Calu3 (cell line): ENCODE results near the gene RABGAP1L. TPM values are rescaled to one million over a fixed set of nuclear protein-coding genes. Genes with fewer than 3 reads are reported as not detected.

ENCODE experiments used
- BruUV-seq: library from RNA; stranded (reverse); fragments of 400-500 nt; replicated peaks from 2 replicates; lab custom pipeline; 2021; lab: Mats Ljungman, UMichigan
- CTCF ChIA-PET: fragments of 300-600 bp; sonication (Branson Sonifier 250); formaldehyde crosslinking; loops from one replicate; lab custom pipeline; 2022; ENCODE audit warnings: antibody characterized with exemption; lab: Charles Lee
- DNase-seq: peaks from one replicate; pipeline ENCODE4 v3.0.0; 2022
- H3K27ac Mint-ChIP-seq: one replicate; pipeline ENCODE4 v1.8.0; 2022; ENCODE audit warnings: mixed read lengths; ENCODE audit not compliant: unreplicated experiment
- H3K27me3 Mint-ChIP-seq: one replicate; pipeline ENCODE4 v1.8.0; 2022; ENCODE audit warnings: mixed read lengths; ENCODE audit not compliant: unreplicated experiment
- H3K36me3 Mint-ChIP-seq: one replicate; pipeline ENCODE4 v1.8.0; 2022; ENCODE audit warnings: mild to moderate bottlenecking, moderate library complexity, mixed read lengths; ENCODE audit not compliant: insufficient read depth, unreplicated experiment
- H3K4me1 Mint-ChIP-seq: one replicate; pipeline ENCODE4 v1.8.0; 2022; ENCODE audit warnings: mild to moderate bottlenecking, low read depth, mixed read lengths; ENCODE audit not compliant: unreplicated experiment
- H3K4me3 Mint-ChIP-seq: one replicate; pipeline ENCODE4 v1.8.0; 2022; ENCODE audit warnings: mild to moderate bottlenecking, low read depth, moderate library complexity, mixed read lengths; ENCODE audit not compliant: unreplicated experiment
- H3K9me3 Mint-ChIP-seq: one replicate; pipeline ENCODE4 v1.8.0; 2022; ENCODE audit warnings: low read depth, mixed read lengths; ENCODE audit not compliant: unreplicated experiment
- intact Hi-C: fragments of 100-400 bp; cut with micrococcal nuclease; formaldehyde crosslinking; loops from one replicate; pipeline ENCODE4 v1.10.0; 2022; ENCODE audit not compliant: unreplicated experiment
- total RNA-seq: library from RNA; stranded (reverse); gene quantifications from 2 replicates; pipeline ENCODE4 v1.2.3, GENCODE V29; 2022
- TF ChIP-seq, protein P1 (sequence below): fragments of 200-600 bp; IDR thresholded peaks from one replicate; pipeline ENCODE4 v1.8.0; 2022; ENCODE audit warnings: antibody characterized with exemption; ENCODE audit not compliant: unreplicated experiment

The RABGAP1L gene
- total RNA-seq, 1 experiment from 2014 or later: 135 TPM

DNA sequence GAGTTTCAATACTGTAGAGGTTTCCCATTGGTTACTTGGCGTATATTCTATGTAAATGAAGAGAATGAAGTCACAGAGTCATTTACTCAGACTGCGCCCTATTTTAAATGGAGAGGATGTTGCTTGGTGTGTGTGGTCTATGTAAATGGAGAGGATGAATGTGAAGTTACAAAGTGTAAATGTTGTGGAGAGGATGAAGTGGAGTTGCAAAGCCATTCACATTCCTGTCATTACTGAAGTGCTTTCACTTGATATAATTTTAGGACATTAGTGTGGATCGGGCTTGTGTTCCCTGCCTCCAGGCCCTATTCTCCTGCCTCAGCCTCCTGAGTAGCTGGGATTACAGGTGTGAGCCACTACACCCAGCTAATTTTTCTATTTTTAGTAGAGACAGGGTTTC lies 741.0 kb downstream of the RABGAP1L start:
- intact Hi-C loops: no loop called here
- BruUV-seq: no TSS peak
- no peak for DNase-seq
- CTCF ChIA-PET: interaction anchor here (0.8 kb wide), 1 partner anchor 215 kb away, joined by 3 read pairs; no protein-coding TSS in a partner anchor
- no peaks in the 10 kb centered on the region for H3K27me3 Mint-ChIP-seq
- H3K27ac Mint-ChIP-seq: peak overlapping the region; percentile 13
- peaks cover 48% of the 10 kb centered on the region for H3K36me3 Mint-ChIP-seq
- TF ChIP-seq, protein P1, sequence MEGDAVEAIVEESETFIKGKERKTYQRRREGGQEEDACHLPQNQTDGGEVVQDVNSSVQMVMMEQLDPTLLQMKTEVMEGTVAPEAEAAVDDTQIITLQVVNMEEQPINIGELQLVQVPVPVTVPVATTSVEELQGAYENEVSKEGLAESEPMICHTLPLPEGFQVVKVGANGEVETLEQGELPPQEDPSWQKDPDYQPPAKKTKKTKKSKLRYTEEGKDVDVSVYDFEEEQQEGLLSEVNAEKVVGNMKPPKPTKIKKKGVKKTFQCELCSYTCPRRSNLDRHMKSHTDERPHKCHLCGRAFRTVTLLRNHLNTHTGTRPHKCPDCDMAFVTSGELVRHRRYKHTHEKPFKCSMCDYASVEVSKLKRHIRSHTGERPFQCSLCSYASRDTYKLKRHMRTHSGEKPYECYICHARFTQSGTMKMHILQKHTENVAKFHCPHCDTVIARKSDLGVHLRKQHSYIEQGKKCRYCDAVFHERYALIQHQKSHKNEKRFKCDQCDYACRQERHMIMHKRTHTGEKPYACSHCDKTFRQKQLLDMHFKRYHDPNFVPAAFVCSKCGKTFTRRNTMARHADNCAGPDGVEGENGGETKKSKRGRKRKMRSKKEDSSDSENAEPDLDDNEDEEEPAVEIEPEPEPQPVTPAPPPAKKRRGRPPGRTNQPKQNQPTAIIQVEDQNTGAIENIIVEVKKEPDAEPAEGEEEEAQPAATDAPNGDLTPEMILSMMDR: no peak
- H3K4me1 Mint-ChIP-seq: peaks cover 34% of the 10 kb centered on the region
- H3K9me3 Mint-ChIP-seq: peaks cover 8% of the 10 kb centered on the region
- no peak overlapping the region for H3K4me3 Mint-ChIP-seq

DNA sequence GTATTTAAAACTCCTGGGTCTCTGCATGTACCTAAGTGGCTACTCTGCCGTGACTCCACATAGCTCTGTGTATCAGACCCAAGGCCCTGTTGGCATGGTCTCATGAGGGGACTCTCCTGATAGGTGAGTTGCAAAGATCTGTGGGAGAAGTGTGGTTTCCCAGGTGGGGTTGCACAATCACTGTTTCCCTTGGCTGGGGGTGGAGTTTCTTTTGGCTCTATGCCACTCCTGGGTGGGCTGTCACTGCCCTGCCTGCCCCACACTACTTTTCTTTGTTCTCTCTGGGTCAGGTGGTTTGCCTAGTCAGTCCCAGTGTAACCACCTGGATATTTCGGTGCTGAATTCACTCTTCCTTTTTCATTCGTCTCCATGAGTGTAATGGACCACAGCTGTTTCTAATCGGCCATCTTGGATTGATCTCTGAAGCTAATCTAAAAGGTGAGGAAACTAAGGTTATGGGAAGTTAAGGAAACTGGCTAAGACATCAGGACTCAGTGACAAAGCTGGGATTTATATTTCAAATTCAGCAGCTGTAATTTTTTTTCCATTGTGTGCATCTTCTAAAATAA lies 743.3 kb downstream of the RABGAP1L start:
- TF ChIP-seq, protein P1: no peak
- peak overlapping the region; percentile 80 for H3K27ac Mint-ChIP-seq
- CTCF ChIA-PET: interaction anchor here (0.6 to 1.5 kb wide), 6 partner anchors 9 to 86 kb away, joined by 3 to 5 read pairs (median 3); no protein-coding TSS in a partner anchor
- H3K4me3 Mint-ChIP-seq: no peak overlapping the region
- intact Hi-C loops: loop anchor here (1.0 kb wide), 1 partner anchor 27 kb away; no protein-coding TSS in a partner anchor
- peaks cover 55% of the 10 kb centered on the region for H3K36me3 Mint-ChIP-seq
- peaks cover 8% of the 10 kb centered on the region for H3K9me3 Mint-ChIP-seq
- H3K4me1 Mint-ChIP-seq: peaks cover 37% of the 10 kb centered on the region
- H3K27me3 Mint-ChIP-seq: no peaks in the 10 kb centered on the region
- BruUV-seq: no TSS peak
- peak; percentile 96 for DNase-seq

DNA sequence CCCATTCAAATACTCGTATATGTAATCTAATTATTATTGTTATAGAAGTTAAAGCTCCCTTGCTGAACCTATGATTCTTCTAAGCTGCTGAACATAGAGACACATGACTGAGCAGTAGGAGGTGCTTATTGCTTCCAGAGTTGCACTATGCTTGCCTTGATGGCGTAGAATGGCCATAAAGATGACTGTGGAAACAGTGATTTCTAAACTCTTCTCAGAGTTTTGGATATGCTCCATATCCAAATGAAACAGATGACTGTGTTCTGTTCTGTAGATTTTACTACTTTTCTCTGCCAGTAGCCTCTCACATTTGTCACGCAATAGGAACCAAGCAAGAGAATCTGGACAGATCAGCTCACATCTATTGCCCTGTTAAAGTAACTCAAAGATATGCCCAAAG lies 752.3 kb downstream of the RABGAP1L start:
- TF ChIP-seq, protein P1: no peak
- intact Hi-C loops: no loop called here
- BruUV-seq: no TSS peak
- Mint-ChIP-seq H3K4me3 (no peak overlapping the region), H3K4me1 (no peaks in the 10 kb centered on the region), H3K27me3 (no peaks in the 10 kb centered on the region), H3K27ac (no peak overlapping the region), H3K9me3 (no peaks in the 10 kb centered on the region), H3K36me3 (no peaks in the 10 kb centered on the region)
- CTCF ChIA-PET: interaction anchor here (0.7 kb wide), 1 partner anchor 28 kb away, joined by 3 read pairs; no protein-coding TSS in a partner anchor
- no peak for DNase-seq

DNA sequence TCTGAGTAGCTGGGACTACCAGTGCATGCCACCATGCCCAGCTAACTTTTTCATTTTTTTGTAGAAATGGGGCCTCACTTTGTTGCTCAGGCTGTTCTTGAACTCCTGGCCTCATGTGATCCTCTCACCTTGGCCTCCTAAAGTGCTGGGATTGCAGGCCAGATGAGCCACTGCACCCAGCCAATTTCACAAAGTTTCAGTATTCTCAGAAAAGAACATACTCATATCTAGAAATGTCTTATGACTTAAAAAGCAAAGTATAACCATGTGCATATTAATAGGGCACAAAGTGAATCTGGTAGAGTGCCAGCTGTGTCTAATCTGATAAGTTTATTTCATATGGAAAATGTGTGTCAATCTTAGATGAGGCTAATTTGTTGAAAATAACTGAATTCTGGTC lies 752.9 kb downstream of the RABGAP1L start:
- no TSS peak for BruUV-seq
- H3K36me3 Mint-ChIP-seq: no peaks in the 10 kb centered on the region
- intact Hi-C loops: no loop called here

More for the DNA sequence above, 752.9 kb downstream of the RABGAP1L start:
- Mint-ChIP-seq H3K27me3 (no peaks in the 10 kb centered on the region), H3K27ac (no peak overlapping the region), H3K4me3 (no peak overlapping the region), H3K9me3 (no peaks in the 10 kb centered on the region), H3K4me1 (no peaks in the 10 kb centered on the region)
- TF ChIP-seq, protein P1: no peak
- CTCF ChIA-PET: no interaction called here
- DNase-seq: no peak
